GM18505 (cell line): ENCODE data around the gene ATP1B1.

Source experiments
- ATAC-seq: cut with Tn5 transposase; IDR thresholded peaks from one replicate; pipeline ENCODE4 v1.9.1; 2021; ENCODE audit not compliant: unreplicated experiment
- POLR2A ChIP-seq: IDR thresholded peaks from 4 replicates; pipeline ENCODE4 v1.6.1; 2011; ENCODE audit warnings: borderline replicate concordance; ENCODE audit not compliant: insufficient read depth, insufficient read length; ENCODE audit errors: extremely low read depth

Gene ATP1B1

GRCh38 chr1:169180174-169180573 is 73.7 kb downstream of the ATP1B1 start:
- ATAC-seq, result no peak
- no peak for TF ChIP-seq POLR2A
